ENCODE data around the gene LRRC51.

Gene LRRC51, protein sequence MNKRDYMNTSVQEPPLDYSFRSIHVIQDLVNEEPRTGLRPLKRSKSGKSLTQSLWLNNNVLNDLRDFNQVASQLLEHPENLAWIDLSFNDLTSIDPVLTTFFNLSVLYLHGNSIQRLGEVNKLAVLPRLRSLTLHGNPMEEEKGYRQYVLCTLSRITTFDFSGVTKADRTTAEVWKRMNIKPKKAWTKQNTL

DNA sequence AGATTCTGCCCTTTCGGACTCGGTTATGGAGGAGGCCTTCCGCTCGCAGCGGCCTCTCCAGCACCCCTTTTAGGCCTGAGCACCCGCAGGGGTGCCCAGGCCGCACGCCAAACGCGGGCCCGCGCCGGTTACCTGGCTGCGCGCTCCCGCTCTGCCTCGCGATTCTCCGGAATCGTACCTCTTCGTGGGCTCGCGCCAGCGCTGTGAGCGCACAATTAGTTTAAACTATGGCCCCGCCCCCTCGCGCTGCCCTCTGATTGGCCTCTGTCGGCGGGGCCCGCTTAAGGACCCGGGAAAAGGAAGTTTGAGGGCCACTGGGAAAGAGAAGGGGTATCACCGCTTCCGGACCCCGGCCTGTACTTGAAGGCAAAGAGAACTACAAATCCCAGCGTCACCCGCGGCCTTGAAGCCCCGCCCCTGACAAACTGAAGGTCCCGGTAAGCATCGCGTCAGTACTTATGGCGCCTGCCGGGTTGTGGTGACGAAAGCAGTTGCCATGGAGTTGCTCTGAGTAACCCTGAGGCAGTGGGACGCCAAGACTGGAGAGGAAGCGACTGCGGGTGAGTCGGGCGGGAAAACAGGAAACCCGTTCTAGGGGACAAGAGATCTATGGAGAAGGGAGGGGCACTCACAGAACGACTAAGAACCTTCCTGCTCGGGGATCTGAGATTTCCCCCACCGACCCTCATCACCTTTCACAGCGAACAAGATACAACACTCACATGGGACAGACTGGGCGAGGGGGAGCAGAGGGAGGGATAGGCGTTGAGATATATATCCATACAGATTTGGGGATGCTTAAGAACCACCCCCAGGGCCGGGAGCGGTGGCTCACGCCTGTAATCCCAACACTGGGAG is at the start of gene LRRC51, which contains the start of gene NUMA1:
LRRC51 (plus strand) TSS at position 525 of the 858 bp plus-strand sequence. CDS start 8,234 bp downstream, outside the sequence.
NUMA1 (minus strand) TSS at position 217 of the 858 bp plus-strand sequence. CDS start 44,599 bp downstream, outside the sequence.
- FAIRE-seq (no peak), DNase-seq (ENCODE audit: low spot score) (peak; percentile 95)

DNA sequence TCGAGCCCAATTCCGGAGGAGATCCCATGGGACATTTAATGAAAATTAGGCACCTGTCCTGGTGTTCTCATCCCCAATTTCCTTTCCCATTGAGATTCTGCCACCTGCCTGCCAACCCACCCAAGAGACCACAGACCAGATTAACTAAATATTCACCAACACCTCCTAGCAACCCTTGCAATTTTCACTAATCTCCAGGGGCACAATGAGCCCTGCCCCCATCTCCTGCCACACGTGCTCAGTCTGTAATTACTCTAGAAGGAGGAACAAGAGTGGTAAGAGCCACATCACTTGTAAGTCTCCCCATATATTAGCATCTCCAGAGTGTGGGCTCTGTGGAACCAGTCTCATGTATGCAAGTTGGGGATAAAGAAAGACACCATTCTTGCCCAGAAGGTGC is 44.0 kb upstream of the LRRC51 start:
- DNase-seq (ENCODE audit: low spot score) (no peak), FAIRE-seq (no peak)

DNA sequence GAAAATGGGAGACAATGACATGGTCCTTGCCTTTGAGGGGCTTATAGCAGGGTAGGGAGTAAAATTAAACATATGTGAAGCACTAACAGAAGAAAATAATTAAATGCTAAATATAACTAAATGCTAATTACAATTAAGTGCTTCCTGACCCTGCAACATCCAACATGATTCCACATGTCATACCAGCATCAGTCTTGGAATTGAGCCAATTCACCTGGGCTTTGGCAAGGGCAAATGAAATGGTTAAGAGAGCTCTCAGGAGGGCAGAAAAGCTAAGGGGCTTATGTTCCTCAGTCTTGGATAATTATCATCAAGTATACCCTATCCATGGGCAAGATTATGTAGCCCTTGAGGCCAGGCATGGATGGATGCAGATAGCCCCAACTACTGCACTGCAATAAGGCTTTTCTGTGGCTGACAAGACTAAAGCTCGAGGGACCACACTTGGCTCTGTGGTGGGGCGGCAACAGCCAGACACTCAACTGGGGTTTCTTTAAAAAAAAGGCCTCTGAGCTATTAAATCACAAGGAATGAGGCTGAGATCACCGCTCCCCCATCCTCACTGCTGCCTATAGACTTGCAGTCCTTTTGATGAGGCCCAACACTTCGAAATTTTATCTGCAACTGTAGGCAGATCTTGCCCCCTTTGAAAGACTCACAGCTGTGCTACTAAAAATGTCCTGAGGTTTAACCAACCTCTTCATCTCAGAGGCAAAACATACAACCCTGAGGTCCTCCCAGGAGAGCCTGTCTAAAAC is 42.9 kb upstream of the LRRC51 start:
- no peak for FAIRE-seq
- no peak for DNase-seq (ENCODE audit: low spot score)

DNA sequence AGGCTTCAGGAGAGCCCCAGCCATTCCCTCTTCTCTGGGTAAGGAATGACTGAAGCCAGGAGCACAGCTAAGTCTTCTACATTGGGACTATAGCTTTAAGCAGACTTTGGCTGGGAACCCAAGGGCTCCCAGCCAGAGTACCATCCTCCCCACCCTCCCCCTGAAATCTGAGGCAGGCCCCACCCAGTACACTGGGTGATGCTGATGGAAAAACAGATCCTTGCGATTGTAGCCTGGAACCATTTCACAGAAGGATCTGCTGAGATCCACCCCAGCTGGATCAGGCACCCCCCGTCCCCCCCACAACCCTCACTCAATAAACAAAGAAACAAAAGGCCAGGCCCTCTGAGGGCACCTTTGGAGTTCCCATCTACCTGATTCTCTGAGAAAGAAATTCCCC is 42.2 kb upstream of the LRRC51 start:
- FAIRE-seq (no peak), DNase-seq (ENCODE audit: low spot score) (no peak)

DNA sequence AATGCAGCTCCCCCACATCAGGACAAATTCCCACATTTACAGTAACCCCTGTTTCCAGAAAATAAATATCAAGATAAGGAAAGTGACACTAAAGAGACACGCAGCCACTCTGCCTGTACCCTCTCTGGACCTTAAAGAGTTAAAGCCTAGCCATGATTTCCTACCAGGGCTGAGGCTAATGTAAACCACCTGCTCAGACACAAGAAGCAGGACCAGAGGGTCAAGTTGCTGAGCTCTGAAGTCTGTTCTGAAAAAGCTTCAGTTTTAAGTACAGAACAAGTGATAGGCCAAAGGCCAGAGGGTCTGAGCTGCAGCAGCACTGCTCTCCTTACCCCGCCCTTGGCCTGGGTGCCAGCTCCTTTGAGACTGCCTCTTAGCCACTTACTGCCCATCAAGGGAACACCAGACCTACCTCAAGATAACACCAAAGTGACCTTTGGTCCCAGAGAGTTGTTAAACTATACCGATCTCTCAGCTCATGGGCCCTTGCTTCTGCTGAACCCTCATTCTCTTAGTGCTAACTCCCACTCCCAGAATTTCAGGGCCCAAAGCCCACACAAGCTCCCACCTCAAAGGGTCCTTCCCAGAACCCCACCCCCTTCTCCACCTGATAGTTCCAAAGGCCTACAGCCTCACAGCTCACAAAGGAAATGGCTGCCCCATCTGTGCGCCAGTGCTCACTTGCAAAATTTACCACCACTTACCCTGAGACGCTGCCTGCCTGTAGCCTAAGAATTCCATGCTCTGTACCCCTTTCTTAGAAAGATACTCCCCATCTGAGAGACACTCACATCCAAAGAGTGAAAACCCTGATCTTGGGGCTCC is 41.4 kb upstream of the LRRC51 start:
- FAIRE-seq (no peak), DNase-seq (ENCODE audit: low spot score) (no peak)

DNA sequence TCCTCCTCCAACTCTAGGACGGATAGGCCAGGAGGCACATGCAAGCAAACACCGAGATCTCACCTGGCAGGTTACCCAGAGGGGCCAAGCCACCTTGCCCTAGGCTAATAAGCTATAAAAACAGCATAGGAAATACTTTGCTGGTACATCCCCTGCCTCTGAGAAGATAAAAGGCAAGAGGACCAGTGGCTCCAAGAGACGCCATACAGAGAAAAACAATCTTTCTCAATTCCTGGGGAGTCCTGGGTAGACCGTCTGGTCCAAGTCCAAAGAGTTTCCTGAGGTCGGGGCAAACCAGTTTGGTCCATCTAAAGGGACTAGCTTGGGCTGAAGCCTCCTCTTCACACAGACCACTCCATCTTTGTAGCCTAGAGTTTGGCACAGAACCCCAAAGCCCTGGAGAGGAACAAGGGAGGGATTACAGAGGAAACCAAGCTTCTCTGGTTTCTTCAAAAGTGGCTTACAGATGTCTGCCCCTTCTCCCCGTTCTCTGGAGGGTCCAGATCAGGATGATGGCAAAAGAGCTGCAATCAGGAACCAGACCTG is 40.7 kb upstream of the LRRC51 start:
- no peak for DNase-seq (ENCODE audit: low spot score)
- no peak for FAIRE-seq

DNA sequence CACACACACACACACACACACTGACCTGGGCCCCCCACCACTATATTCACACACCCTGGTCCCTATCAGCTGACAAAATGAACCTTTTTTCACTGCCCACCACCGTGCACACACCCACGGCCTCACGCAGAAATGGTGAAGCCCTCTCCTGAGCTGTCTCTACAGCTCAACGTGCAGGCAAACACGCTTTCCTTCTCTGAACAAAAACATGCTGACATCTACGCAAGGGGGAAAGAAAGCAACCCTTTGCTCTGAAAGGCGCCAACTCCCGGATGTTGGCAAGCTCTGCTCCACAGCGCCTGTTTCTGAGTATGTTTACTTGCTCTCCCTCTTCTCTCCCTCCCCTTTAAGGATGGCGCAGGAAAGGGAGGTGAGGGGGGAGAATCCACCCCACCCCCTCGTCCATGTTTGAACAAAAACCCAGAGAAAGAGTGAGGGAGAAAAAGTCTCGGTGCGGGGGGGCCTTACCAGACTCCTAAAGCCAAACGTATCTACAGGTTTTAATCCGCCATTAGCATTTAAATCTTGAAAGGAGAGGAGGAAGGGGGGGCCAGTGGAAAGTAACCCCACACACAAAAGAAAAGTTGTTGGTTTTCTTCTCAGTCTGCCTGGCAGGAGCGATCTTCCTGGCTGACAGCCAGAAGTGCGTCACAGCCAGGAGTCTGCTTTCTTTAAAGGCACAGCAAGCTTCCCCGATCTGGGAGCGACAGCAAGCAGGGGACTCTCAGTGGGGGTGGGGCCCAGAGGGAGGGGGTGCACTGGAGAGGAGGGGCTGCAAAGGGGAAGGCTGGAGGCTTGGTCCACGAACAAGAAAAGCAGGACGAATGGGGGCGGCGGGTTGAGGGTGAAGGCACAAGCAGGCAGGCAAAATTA is 39.9 kb upstream of the LRRC51 start:
- FAIRE-seq (no peak), DNase-seq (ENCODE audit: low spot score) (peak; percentile 90)

DNA sequence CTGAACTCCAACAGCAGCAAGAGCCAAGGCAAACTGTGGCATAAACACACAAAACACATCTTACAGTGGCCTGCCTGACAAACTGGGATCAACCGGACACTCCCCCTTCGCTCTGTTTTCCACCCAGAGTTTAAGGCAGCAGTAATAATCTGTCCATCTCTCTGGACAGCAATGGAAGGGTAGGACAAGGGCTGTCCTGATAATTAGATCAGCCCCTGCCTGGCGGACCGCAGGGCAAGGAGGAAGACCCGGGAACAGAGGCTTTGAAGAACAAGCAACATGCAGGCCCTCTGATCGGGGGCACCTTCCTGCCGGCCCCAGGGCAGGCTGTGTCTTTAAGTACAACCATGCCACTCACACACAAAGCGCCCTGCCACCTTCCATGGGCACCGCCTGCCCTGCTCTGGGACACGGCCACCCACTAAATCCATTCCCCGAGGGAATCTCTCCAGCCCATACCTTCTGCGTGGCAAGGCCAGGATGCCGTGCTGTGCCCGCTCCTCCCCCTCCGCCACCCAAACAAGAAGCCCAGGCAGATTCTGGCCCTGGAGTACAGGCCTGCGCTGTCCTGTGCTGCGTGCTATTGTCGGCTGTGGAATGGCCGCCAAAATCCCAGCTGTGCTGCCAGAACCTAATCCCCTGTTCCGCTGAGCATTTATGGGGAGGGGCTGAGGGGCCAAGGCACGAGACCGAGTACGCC is 39.1 kb upstream of the LRRC51 start:
- DNase-seq (ENCODE audit: low spot score): peak; percentile 44

DNA sequence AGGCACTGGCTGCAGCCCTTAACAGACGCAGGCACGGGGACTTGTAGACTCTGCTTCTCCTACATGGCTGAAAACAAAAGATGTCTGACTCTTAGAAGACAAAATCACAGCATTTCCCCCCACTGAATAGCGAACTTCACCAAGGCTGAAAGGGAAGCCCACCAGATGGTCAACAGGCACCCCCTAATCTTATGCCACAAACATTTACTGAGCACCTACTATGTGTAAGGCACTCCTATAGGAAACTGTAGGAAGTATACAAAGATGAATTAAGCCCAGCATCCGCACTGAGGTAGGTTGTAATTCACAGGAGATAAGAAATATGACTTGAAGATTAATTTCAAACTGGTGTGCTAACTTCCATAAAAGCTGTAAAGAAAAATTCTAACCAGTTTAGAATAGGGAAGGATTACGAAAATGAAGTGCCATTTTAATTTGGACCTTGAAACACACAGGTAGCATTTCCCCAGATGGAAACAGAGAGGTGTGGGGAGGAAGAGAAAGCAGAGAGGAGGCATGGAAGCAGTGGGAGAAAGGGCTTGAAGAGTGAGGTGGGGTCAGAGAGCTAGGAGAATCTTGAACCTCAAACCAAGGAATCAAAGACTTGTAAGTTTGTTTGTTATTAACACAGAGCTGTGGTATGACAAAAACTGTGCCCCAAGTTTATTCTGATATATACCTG is 38.4 kb upstream of the LRRC51 start:
- no peak for FAIRE-seq
- DNase-seq (ENCODE audit: low spot score): no peak

More for the DNA sequence above, 39.1 kb upstream of the LRRC51 start:
- FAIRE-seq: no peak

DNA sequence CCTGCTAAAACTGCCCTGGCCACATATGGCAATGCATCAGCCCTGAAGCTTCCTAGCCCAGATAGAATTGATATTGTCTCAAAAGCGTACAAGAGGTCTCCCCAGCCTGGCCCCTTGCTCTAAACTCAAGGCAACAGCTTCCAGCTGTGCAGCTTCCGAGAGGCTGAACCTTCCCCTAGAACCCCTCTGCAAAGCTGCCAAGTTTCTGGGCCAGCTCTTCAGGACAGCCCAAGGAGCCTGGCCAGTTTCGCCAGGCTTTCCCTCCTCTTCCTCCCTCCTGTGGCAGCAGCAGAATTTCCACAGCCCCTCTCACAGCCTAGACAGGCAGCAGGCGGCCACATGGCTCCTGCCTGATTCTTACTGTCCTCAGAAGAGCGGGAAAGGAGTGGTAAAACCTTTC is 34.8 kb upstream of the LRRC51 start:
- DNase-seq (ENCODE audit: low spot score) (no peak), FAIRE-seq (no peak)

DNA sequence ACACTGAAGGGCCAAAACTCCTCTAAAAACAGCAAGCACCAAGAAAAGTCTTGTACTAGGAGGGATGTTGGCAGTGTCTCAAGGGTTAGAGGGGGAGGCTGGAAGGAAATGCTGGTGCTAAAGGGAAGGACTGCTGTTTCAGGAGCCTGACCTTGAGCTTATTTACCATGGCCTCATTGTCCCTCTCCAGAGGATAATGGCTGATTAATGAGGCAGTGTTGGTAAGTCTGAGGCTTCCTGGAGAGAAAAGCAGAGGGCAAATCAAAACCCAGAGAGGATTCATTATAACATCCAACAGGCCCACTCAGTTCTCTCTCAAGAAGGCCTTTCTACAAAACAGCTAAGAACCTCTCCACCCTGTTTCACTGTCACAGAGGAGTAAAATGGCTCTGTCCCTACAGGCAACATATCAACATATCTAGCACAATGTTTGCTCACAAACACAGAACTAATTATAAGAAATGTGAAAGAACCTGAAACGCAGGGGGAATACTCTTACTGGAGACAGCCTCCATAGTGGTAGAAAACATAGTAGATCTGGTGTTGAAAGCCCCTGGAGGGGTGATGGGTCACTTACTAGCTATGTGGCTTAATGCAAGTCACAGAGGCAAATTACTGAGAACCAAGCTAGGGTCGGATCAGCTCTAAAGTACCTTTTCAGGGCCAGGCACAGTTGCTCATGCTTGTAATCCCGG is 31.7 kb upstream of the LRRC51 start:
- DNase-seq (ENCODE audit: low spot score) (no peak), FAIRE-seq (no peak)

DNA sequence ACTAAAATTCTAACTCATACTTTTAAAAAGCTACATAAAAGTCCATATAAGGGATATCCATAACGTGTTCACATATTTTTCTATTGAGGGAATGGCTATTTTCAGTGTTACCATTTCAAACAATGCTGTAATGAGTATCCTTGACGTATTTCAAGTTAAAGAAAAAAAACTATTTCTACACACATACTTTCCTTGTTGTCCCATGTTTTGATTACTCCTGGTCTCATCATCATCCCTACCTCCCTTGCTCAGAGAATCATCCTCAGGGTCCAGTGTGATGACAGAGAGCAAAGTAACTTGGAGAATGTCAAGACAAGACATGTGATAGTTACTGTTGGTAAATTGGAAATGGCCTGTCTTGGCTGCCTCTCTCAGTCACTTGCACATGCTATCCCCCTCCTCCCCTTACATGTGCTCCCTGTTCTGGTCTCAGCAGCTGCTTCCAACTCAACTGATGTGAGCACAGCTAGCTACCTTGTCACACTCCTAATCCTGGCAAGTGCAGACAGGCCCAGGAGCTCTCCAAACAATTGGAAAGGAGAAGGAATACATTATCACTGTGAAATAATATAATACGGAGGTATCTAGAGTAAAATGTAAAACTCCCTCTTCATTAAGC is 22.1 kb upstream of the LRRC51 start:
- no peak for DNase-seq (ENCODE audit: low spot score)
- FAIRE-seq: no peak

DNA sequence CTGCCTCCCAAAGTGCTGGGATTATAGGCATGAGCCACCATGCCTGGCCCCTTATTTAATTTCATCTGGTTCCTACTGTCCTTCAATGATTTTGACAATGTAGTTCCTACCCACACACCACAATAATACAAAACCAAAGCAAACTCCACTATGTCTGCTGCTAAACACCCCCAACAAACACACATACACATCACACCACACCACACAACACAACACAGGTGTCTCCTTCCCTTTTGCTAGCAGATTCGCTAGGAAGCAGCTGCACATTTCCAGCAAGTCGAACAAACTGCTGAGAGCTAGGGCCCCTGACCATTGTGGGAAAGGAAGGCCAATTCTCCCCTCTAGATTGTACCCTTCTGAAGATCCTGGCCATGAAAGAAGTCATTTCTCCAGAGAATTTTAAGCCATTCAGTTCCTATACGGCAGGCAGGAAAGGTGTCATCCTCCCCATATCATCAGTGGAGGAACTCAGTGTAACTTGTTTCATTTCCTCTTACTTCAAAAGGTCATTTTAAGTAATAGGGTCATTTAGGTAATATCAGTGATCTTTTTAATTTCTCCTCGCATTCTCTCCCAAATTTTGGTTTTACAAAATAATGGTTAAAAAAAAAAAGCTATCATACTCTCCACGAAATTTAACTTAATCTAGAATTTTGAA is 18.8 kb upstream of the LRRC51 start:
- DNase-seq (ENCODE audit: low spot score) (no peak), FAIRE-seq (no peak)

DNA sequence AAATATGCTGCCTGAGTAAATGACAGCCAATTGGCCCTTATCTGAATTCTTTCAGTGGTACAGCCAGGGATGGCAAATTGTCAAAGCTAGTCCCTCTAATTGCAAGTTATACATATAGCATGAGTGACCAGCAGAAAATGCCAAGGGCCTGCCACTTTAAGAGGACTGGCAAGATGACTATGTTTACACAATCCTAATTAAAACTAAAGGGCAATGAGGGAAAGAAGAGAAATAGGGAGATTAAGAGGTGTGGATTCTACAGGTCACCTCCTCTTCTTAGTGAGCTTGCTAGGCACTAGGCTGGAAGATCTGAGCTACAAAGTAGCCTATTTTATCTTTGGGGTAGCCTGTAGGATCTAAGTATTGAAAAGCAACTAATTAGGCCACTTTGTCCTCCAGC is 13.8 kb upstream of the LRRC51 start:
- DNase-seq (ENCODE audit: low spot score) (no peak), FAIRE-seq (no peak)

DNA sequence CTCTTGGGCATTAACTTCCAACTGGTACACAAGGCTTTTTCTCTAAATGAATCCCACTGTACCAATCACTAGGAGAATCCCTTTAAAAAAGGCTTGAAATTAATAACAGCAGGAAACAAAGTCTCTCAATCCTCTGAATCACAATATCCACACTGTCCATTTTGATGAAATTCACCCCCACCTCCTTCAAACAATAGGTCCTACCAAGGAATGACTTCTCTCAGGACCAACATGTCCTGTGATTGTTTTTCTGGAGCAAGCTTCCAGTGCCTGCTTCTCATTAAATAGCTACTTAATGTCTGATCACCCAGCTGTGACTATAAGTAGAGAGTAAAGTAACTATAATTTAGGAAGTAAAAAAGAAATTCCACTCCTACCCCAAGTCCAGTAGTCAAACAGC is 13.4 kb upstream of the LRRC51 start:
- FAIRE-seq (no peak), DNase-seq (ENCODE audit: low spot score) (no peak)

DNA sequence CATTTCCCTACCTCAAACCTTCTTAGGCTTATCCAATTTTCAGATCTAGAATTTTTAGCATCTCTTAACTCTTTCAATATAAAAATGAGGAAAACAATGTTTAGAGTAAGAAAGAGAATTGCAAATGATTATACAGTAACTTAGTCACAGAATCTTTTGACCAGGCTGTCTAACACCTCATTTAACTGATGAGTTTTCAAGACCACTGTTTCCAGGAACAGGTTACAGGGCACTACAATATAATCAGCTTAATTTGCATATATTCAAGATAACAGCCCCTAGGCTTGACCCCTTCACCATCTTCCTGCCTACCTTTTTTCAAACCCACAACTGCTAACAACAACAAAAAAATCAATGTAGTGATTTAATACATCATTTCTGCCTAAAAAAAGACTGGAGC is 13.0 kb upstream of the LRRC51 start:
- no peak for FAIRE-seq
- DNase-seq (ENCODE audit: low spot score): no peak

DNA sequence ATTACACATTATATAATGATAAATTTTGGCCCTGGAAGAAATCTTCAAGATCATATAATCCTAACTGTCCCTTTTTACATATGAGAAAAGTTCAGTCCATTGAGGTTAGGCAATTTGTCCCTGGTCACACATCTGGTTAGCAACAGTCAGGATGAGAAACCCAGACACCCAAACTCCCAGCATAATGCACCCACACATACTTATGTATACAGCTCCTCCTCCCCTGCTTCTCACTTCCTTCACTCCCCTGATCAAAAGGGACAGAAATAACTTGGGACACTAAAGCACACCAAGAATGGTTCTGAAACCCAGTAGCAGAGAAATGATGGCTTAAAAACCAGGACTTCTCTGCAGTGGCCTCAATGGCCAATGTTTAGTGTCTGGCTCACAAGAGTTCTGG is 11.4 kb upstream of the LRRC51 start:
- FAIRE-seq (no peak), DNase-seq (ENCODE audit: low spot score) (no peak)

Measured in urothelium cell line (cell line).